ENCODE measurements around the gene NAV1.
A peak's percentile ranks its signal among the peaks of the same experiment; 100 is the strongest.

The NAV1 gene

GRCh38 chr1:201551877-201552731, 13.2 kb downstream of the NAV1 start:
- DNase-seq: no peak

DNA sequence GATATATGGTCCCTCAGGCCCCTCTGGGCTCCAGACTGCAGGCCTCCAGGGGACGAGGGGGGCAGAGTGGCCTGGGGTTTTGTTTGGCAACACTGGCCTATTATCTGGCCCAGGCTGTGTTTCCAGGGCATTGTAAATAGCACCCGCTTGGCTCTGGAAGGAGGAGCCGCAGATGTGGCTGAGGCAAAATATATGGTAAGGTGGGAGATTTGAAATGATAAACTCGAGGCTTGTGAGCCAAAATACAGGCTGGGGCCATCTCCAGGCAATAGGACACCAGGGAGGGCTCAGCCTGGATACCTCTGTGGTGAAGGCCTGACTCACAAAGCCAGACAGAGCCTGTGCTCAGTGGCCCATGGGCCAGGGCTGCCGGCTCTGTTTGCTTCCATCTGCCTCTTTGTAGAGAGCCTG, 14.0 kb downstream of the NAV1 start:
- DNase-seq: no peak

DNA sequence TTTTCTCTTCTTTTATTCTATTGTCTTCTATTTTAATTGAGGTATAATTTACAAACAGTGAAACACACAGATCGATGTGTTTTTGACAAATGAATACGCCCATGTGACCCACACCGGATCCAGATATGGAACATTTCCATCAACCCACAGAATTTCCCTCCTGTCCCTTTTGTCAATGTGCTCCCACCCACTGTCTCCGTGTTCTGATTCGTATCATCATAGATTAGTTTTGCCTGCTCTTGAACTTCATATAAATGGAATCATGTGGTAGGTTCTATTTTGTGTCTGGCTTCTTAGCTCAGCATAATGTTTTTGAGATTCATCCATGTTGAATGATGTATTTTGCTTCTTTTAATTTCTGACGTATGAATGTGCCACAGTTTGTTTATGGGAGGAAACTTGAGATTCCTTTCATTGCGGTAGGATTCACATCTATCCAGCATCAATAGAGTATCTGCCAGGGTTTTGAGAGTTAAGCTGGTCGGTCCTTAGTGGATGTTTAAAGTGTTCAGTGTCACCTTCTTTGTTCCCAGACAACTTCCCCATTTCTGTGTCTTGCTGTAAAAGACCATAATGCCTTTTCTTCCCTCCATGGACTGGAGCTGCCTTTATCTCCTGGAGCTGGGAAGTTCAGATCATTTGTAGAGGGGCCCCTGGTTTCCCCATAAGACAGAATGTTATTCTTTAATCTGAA, 14.7 kb downstream of the NAV1 start:
- DNase-seq: no peak

DNA sequence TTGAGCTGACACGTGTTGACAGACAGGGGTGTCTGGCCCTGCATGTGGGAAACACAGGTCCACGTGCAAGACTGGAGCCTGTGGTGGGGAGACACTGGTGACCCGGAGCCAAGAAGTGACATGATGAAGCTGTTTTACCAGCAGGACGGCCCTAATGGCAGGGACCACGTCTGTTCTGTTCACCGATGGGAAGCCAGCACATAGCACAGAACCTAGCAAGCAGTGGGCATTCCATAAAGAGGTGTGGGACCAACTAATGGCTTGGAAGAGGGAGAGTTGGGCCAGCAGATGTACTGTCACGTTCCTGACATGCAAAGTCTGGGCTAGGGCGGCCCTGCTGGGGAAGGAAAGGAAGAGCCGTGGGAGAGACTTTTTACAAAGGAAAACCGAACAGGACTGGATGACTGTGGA, 15.3 kb downstream of the NAV1 start:
- DNase-seq: no peak

DNA sequence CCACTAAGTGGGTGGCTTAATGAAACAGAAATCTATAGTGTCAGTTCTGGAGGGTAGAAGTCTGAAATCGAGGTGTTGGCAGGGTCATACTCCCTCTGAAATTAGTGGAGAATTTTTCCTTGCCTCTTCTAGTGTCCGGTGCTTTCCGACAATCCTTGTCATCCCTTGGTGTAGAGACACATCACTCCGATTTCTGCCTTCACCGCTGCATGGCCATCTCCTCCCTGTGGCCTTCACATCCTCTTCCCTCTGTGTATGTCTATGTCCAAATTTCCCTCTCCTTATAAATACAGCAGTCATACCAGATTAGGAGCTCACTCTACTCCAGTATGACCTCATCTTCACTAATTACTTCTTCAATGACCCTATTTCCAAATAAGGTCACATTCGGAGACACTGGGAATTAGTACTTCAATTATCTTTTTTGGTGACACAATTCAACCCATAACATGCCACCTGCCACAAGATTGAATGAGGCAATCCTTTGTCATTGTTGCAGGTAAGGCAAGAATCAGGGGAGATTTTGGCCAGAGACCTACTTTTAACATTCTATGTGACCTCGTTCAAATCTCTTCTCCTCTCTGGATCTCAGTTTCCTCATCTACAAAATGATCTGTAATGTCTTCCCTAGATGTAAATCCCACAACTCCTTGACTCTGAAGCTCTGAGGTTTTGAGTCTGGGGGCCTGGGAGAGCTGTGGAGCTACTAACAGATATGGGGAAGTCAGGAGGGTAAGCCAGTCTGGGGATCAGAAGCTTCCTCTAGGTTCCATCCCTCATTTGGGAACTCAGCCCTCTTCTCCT, 16.1 kb downstream of the NAV1 start:
- DNase-seq: no peak

- no peak for DNase-seq
Observed at GRCh38 chr1:201555593-201555945, 16.6 kb downstream of the NAV1 start.

DNA sequence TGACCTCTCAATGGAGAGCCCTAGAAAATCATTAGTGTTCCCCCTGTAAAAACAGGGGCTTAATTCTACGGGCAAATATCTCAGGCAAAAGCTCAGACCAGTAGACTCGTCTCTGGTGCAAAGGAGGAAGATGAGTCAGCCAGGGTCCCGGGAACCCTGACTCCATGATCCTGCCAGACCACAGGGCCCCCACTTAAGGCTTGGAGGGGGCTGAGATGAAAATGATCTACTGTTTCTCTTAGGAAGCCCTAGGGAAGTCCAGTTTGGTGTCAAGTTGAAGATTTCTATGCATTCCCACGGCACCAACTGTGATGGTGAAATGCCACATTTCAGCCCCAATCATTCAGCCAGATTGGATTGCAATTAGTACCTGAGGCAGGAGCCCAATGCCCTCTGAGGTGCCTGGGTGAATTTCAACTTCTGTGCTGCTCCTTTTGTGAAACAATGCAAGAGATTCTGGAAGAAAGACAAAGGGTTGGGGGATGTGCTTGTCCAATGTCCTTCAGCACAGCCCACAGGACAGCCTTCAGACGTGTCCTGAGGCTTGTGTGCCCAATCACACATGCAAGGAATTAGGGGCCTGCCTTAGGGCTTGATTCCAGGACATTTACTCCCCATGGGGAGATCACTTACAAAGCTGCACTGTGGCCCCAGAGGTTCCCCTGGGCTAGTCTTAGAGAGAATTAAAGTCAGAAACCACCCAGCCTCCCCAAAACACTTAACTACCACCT, 18.1 kb downstream of the NAV1 start:
- DNase-seq: no peak

GRCh38 chr1:201557572-201557958, 18.6 kb downstream of the NAV1 start:
- DNase-seq: no peak

DNA sequence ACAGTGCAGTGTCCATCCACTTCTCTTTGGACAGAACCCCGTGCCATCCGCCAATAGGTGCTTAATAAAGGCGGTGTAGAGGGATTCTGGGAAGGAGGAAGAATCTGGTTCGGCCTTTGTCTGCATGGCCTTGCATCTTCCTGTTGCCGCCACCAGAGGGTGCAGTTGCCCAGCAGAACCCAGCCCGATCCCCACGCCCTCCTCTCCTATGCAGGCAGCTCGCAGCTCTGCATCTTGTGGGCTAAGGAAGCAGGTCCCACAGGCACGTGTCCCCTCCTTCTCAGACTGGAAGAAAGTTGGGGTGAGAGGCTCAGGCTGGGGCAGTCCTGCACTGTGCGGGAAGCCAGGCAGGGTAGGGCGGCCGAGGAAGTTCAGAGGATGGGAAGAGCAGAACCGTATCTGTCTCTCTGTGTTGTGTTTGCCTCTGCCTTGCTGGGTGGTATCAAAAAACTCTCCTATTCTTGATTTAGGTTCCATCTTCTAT, 20.8 kb downstream of the NAV1 start:
- DNase-seq: peak; percentile 81

DNA sequence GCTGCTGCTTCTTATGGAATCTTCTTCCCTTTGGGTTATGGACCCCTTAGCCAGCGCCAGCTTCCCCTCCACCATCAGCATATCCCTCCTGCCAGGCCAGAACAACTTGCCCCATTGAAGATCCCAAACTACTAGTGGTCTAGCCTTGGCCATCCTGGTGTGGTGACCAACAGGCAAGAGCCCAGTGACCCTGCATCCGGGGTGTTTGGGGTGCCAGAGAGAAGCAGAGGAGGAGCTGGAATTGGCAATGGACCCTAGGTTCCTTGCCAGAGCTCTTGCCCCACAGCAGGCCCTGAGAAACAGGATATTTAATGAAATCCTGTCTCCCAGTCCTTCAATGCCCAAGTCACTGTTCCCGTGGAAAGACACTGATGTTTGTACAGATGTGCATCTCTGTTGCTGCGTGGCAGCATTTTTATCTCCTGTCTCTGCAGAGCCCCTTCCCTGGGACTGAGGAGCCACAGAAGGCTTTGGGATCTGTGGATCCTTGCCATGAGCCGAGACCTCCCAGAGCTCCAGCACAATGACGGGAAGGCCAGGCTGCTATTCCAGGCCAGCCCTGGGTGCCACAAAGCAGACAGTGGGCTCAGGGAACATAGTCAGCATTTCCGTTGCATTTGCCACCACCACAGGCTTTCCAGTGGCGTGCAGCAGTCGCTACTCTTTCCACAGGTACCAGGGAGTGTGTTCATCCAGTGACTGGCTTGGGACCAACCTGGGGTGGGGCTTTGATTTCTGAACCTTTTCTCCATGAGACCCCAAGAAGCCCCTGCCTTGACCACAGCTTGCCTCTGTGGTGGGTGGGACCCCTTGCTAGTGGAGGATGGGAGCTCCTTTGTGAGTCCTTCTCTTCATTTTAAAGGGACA, 21.6 kb downstream of the NAV1 start:
- no peak for DNase-seq

DNA sequence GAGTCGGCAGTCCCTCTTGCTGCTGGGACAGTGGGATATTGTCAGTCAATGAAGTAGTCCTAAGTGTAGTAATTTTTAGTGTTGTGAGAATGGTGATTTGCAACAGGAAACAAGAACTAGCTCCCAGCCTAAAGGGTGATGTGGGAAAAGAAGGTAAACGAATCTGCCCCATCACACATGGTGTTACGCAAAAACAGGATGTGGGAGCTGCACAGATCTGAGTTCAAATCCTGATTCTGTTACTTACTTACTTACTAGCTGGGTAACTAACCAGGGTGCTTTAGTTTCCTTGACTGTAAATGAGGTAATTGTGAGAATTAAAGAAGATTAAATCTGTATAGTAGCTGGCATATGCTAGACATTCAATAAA, 22.3 kb downstream of the NAV1 start:
- DNase-seq: no peak

GRCh38 chr1:201561601-201562000, 22.7 kb downstream of the NAV1 start:
- DNase-seq: no peak

GRCh38 chr1:201562257-201562656, 23.3 kb downstream of the NAV1 start:
- DNase-seq: no peak

- no peak for DNase-seq
Observed at GRCh38 chr1:201562659-201563405, 23.9 kb downstream of the NAV1 start.

DNA sequence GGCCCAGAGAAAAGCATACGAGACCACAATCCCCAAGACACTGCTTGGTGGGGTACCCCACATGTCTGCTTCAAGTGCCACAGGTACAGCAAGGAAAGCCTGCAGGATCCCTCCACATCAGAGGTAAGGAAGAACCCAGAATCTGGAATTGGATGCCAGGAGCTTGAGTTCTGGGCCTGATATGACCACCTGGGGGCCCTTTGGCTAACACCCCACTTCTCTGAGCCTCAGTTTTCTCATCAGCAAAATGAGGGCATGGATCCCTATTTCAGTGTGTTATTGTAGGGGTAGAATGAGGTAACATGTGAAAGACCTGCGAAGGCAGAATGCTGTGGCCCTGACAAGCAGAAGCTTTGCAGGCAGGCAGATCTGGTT, 24.5 kb downstream of the NAV1 start:
- no peak for DNase-seq

- no peak for DNase-seq
Observed at GRCh38 chr1:201563941-201564340, 25.0 kb downstream of the NAV1 start.

GRCh38 chr1:201565024-201565730, 26.2 kb downstream of the NAV1 start:
- DNase-seq: no peak

DNA sequence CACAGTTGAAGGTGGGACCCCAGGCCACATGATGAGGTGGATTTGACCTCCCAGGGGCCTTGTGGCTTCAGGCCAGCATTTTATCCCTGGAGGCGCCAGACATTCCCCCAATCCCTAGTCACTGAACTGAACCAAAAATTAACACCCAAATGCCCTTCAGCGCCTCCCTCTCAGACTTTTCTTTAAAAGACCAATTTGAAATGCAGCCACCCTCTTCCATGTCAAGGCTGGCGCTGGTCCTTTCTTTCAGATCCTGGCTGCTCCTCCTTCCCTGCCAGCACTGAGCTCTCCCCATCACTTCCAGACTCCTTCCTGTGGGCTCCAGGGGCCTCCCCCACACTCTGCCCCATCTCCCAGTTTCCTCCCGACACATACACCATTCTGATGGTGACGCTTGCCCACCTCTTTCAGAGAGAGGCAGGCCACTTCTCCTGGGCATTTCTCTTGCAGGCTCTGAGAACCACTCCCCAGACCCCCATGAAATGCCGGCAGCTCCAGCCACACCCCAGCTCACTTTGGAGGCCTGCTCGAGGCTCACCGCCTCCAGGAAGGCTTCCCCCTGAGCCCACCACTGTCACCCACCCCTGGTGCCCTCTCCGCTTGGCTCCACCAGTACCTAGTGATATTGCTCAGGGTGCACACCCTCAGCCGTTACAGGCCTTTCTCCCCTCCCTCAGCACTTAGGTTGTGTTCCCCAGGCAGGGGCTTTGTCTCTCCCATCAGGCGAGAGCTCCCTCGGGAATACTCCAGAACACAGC, 27.0 kb downstream of the NAV1 start:
- DNase-seq: no peak

GRCh38 chr1:201566529-201566823, 27.5 kb downstream of the NAV1 start:
- no peak for DNase-seq
